ENCODE measurements around the gene TRDMT1.

- TF ChIP-seq CTCF (IDR thresholded peaks at IDR 0.05 in 8 of 11, conservative IDR thresholded peaks at IDR 0.05 in 3 of 11) (no peak), POLR2AphosphoS5 (IDR thresholded peaks at IDR 0.05) (no peak)
Measured at GRCh38 chr10:17213646-17214349, 12.3 kb upstream of the TRDMT1 start.
